Measurements from ENCODE around the gene PCDHB15. TPM values are rescaled to one million over a fixed set of nuclear protein-coding genes. Genes with fewer than 3 reads are reported as not detected.

PCDHB15 gene
- total and polyA plus RNA-seq, 4 donors, result 10.4 to 21.1 (median 13.7) TPM

GRCh38 chr5:141298376-141298775 lies 53.2 kb downstream of the PCDHB15 start:
- 93% methylated on average over 4 of the region's 4 CpGs for WGBS (ENCODE audit: insufficient coverage)
- Histone ChIP-seq H3K36me3 (ENCODE audit: control insufficient read depth, insufficient read depth, low read length) (peaks cover 3% of the 10 kb centered on the region), H3K27ac (ENCODE audit: low read depth, low read length) (no peak overlapping the region), H3K4me3 (ENCODE audit: low read depth, low read length) (no peak overlapping the region), H3K4me1 (ENCODE audit: control insufficient read depth, insufficient read depth, low read length) (no peaks in the 10 kb centered on the region), H3K9me3 (ENCODE audit: control insufficient read depth, insufficient read depth, low read length) (peaks cover 25% of the 10 kb centered on the region), H3K27me3 (ENCODE audit: control insufficient read depth, insufficient read depth, low read length) (no peaks in the 10 kb centered on the region)
- no peak for DNase-seq (ENCODE audit: low read depth in 4 of 6, low spot score in 6 of 6)

Other genes starting within 250 kb of the PCDHB15 start
Only the 30 nearest of the 39 such genes appear.
- gene PCDHB2, start 150.8 kb upstream of the PCDHB15 start, total RNA-seq, result 1 to 10 TPM; 5.2 to 5.8 TPM
- 10 to 100 TPM; 10.3 to 10.8 TPM for gene PCDHB2, start 150.8 kb upstream of the PCDHB15 start, polyA plus RNA-seq (ENCODE audit: insufficient read length in 2 of 2)
- gene PCDHB3, start 144.9 kb upstream of the PCDHB15 start, total RNA-seq, result 1 to 10 TPM; 2.7 to 5.5 TPM
- 1 to 10 TPM; 2.8 to 4.5 TPM for gene PCDHB3, start 144.9 kb upstream of the PCDHB15 start, polyA plus RNA-seq (ENCODE audit: insufficient read length in 2 of 2)
- gene PCDHB4, start 123.6 kb upstream of the PCDHB15 start, total RNA-seq, result 1 to 10 TPM; 3.2 to 4.1 TPM
- 1 to 10 TPM; 5.4 to 6.3 TPM for gene PCDHB4, start 123.6 kb upstream of the PCDHB15 start, polyA plus RNA-seq (ENCODE audit: insufficient read length in 2 of 2)
- 10 to 100 TPM in 1 of 2 donors, 1 to 10 TPM in 1; 8.0 to 10.6 TPM for gene PCDHB5, start 110.2 kb upstream of the PCDHB15 start, total RNA-seq
- gene PCDHB5, start 110.2 kb upstream of the PCDHB15 start, polyA plus RNA-seq (ENCODE audit: insufficient read length in 2 of 2), result 1 to 10 TPM; 5.9 to 6.6 TPM
- 1 to 10 TPM; 1.9 to 2.7 TPM for gene PCDHB6, start 95.3 kb upstream of the PCDHB15 start, total RNA-seq
- gene PCDHB6, start 95.3 kb upstream of the PCDHB15 start, polyA plus RNA-seq (ENCODE audit: insufficient read length in 2 of 2), result 1 to 10 TPM; 5.4 to 5.5 TPM
- gene PCDHB7, start 72.8 kb upstream of the PCDHB15 start, total RNA-seq, result 1 to 10 TPM; 4.6 to 5.2 TPM
- gene PCDHB7, start 72.8 kb upstream of the PCDHB15 start, polyA plus RNA-seq (ENCODE audit: insufficient read length in 2 of 2), result 1 to 10 TPM; 5.2 to 5.5 TPM
- gene PCDHB8, start 67.6 kb upstream of the PCDHB15 start, total RNA-seq, result 1 to 10 TPM; 1.7 to 1.9 TPM
- 1 to 10 TPM; 2.2 to 3.0 TPM for gene PCDHB8, start 67.6 kb upstream of the PCDHB15 start, polyA plus RNA-seq (ENCODE audit: insufficient read length in 2 of 2)
- gene PCDHB16, start 63.0 kb upstream of the PCDHB15 start, total RNA-seq, result 1 to 10 TPM; 3.9 to 4.7 TPM
- gene PCDHB16, start 63.0 kb upstream of the PCDHB15 start, polyA plus RNA-seq (ENCODE audit: insufficient read length in 2 of 2), result 1 to 10 TPM; 4.9 to 6.5 TPM
- gene PCDHB9, start 58.2 kb upstream of the PCDHB15 start, total RNA-seq, result 1 to 10 TPM; 2.9 to 3.5 TPM
- gene PCDHB9, start 58.2 kb upstream of the PCDHB15 start, polyA plus RNA-seq (ENCODE audit: insufficient read length in 2 of 2), result 1 to 10 TPM; 7.0 to 8.5 TPM
- gene PCDHB10, start 53.0 kb upstream of the PCDHB15 start, total RNA-seq, result 1 to 10 TPM; 5.9 to 9.3 TPM
- gene PCDHB10, start 53.0 kb upstream of the PCDHB15 start, polyA plus RNA-seq (ENCODE audit: insufficient read length in 2 of 2), result 10 to 100 TPM; 11.6 to 15.8 TPM
- gene PCDHB11, start 45.8 kb upstream of the PCDHB15 start, total RNA-seq, result 1 to 10 TPM; 7.6 to 9.7 TPM
- gene PCDHB11, start 45.8 kb upstream of the PCDHB15 start, polyA plus RNA-seq (ENCODE audit: insufficient read length in 2 of 2), result 1 to 10 TPM; 3.8 to 3.9 TPM
- 10 to 100 TPM in 1 of 2 donors, 1 to 10 TPM in 1; 5.3 to 10.7 TPM for gene PCDHB12, start 36.7 kb upstream of the PCDHB15 start, total RNA-seq
- 1 to 10 TPM; 3.3 to 4.9 TPM for gene PCDHB12, start 36.7 kb upstream of the PCDHB15 start, polyA plus RNA-seq (ENCODE audit: insufficient read length in 2 of 2)
- 1 to 10 TPM; 4.5 to 8.7 TPM for gene PCDHB13, start 31.5 kb upstream of the PCDHB15 start, total RNA-seq
- 1 to 10 TPM; 3.8 to 5.0 TPM for gene PCDHB13, start 31.5 kb upstream of the PCDHB15 start, polyA plus RNA-seq (ENCODE audit: insufficient read length in 2 of 2)
- 10 to 100 TPM; 10.4 to 11.9 TPM for gene PCDHB14, start 22.1 kb upstream of the PCDHB15 start, total RNA-seq
- 10 to 100 TPM; 15.4 to 17.4 TPM for gene PCDHB14, start 22.1 kb upstream of the PCDHB15 start, polyA plus RNA-seq (ENCODE audit: insufficient read length in 2 of 2)
- under 1 TPM in 1 of 2 donors, not detected in 1; 0.39 TPM for gene SLC25A2, start 58.7 kb downstream of the PCDHB15 start, total RNA-seq
- under 1 TPM in 1 of 2 donors, not detected in 1; 0.15 TPM for gene SLC25A2, start 58.7 kb downstream of the PCDHB15 start, polyA plus RNA-seq (ENCODE audit: insufficient read length in 2 of 2)
- 100 to 1,000 TPM in 1 of 2 donors, 10 to 100 TPM in 1; 98.2 to 111 TPM for gene TAF7, start 75.4 kb downstream of the PCDHB15 start, total RNA-seq
- gene TAF7, start 75.4 kb downstream of the PCDHB15 start, polyA plus RNA-seq (ENCODE audit: insufficient read length in 2 of 2), result 100 to 1,000 TPM in 1 of 2 donors, 10 to 100 TPM in 1; 90.1 to 101 TPM
- gene PCDHGA1, start 85.1 kb downstream of the PCDHB15 start, total RNA-seq, result 1 to 10 TPM; 1.4 to 3.0 TPM
- 1 to 10 TPM; 2.5 to 3.8 TPM for gene PCDHGA1, start 85.1 kb downstream of the PCDHB15 start, polyA plus RNA-seq (ENCODE audit: insufficient read length in 2 of 2)
- gene PCDHGA2, start 93.4 kb downstream of the PCDHB15 start, total RNA-seq, result 10 to 100 TPM in 1 of 2 donors, 1 to 10 TPM in 1; 8.9 to 10.4 TPM
- 10 to 100 TPM; 14.0 to 17.7 TPM for gene PCDHGA2, start 93.4 kb downstream of the PCDHB15 start, polyA plus RNA-seq (ENCODE audit: insufficient read length in 2 of 2)
- gene PCDHGA3, start 98.4 kb downstream of the PCDHB15 start, total RNA-seq, result 10 to 100 TPM in 1 of 2 donors, 1 to 10 TPM in 1; 9.2 to 10.5 TPM
- gene PCDHGA3, start 98.4 kb downstream of the PCDHB15 start, polyA plus RNA-seq (ENCODE audit: insufficient read length in 2 of 2), result 10 to 100 TPM; 12.3 to 19.2 TPM
- gene PCDHGB1, start 104.7 kb downstream of the PCDHB15 start, total RNA-seq, result 1 to 10 TPM; 6.4 to 8.6 TPM
- 1 to 10 TPM; 9.8 to 9.9 TPM for gene PCDHGB1, start 104.7 kb downstream of the PCDHB15 start, polyA plus RNA-seq (ENCODE audit: insufficient read length in 2 of 2)
- 1 to 10 TPM; 7.5 to 8.2 TPM for gene PCDHGA4, start 109.6 kb downstream of the PCDHB15 start, total RNA-seq
- 1 to 10 TPM; 9.5 to 9.9 TPM for gene PCDHGA4, start 109.6 kb downstream of the PCDHB15 start, polyA plus RNA-seq (ENCODE audit: insufficient read length in 2 of 2)
- gene PCDHGB2, start 114.6 kb downstream of the PCDHB15 start, total RNA-seq, result 1 to 10 TPM; 6.3 to 6.7 TPM
- gene PCDHGB2, start 114.6 kb downstream of the PCDHB15 start, polyA plus RNA-seq (ENCODE audit: insufficient read length in 2 of 2), result 10 to 100 TPM in 1 of 2 donors, 1 to 10 TPM in 1; 9.0 to 14.0 TPM
- 1 to 10 TPM; 7.9 to 8.8 TPM for gene PCDHGA5, start 118.8 kb downstream of the PCDHB15 start, total RNA-seq
- gene PCDHGA5, start 118.8 kb downstream of the PCDHB15 start, polyA plus RNA-seq (ENCODE audit: insufficient read length in 2 of 2), result 10 to 100 TPM; 14.0 to 15.5 TPM
- gene PCDHGB3, start 124.8 kb downstream of the PCDHB15 start, total RNA-seq, result 1 to 10 TPM; 6.0 to 8.3 TPM
- gene PCDHGB3, start 124.8 kb downstream of the PCDHB15 start, polyA plus RNA-seq (ENCODE audit: insufficient read length in 2 of 2), result 1 to 10 TPM; 7.1 to 8.4 TPM
- 10 to 100 TPM in 1 of 2 donors, 1 to 10 TPM in 1; 8.5 to 12.3 TPM for gene PCDHGA6, start 128.5 kb downstream of the PCDHB15 start, total RNA-seq
- gene PCDHGA6, start 128.5 kb downstream of the PCDHB15 start, polyA plus RNA-seq (ENCODE audit: insufficient read length in 2 of 2), result 10 to 100 TPM; 18.4 to 19.2 TPM
- gene PCDHGA7, start 137.3 kb downstream of the PCDHB15 start, total RNA-seq, result 1 to 10 TPM; 6.1 to 6.6 TPM
- gene PCDHGA7, start 137.3 kb downstream of the PCDHB15 start, polyA plus RNA-seq (ENCODE audit: insufficient read length in 2 of 2), result 1 to 10 TPM; 5.2 to 6.7 TPM
- gene PCDHGB4, start 142.3 kb downstream of the PCDHB15 start, total RNA-seq, result 10 to 100 TPM; 12.5 to 14.9 TPM
- gene PCDHGB4, start 142.3 kb downstream of the PCDHB15 start, polyA plus RNA-seq (ENCODE audit: insufficient read length in 2 of 2), result 10 to 100 TPM; 10.3 to 16.0 TPM
- 1 to 10 TPM; 4.6 to 5.6 TPM for gene PCDHGA8, start 147.2 kb downstream of the PCDHB15 start, total RNA-seq
- gene PCDHGA8, start 147.2 kb downstream of the PCDHB15 start, polyA plus RNA-seq (ENCODE audit: insufficient read length in 2 of 2), result 1 to 10 TPM; 1.9 to 2.1 TPM
- 10 to 100 TPM; 17.5 to 21.5 TPM for gene PCDHGB5, start 152.6 kb downstream of the PCDHB15 start, total RNA-seq
- 10 to 100 TPM; 22.7 to 33.5 TPM for gene PCDHGB5, start 152.6 kb downstream of the PCDHB15 start, polyA plus RNA-seq (ENCODE audit: insufficient read length in 2 of 2)
- gene PCDHGA9, start 157.4 kb downstream of the PCDHB15 start, total RNA-seq, result 10 to 100 TPM; 10.9 TPM
- 10 to 100 TPM; 19.2 to 21.4 TPM for gene PCDHGA9, start 157.4 kb downstream of the PCDHB15 start, polyA plus RNA-seq (ENCODE audit: insufficient read length in 2 of 2)